AG04450 (cell line): ENCODE data around the gene KCNK10. TPM values are rescaled to one million over a fixed set of nuclear protein-coding genes. Genes with fewer than 3 reads are reported as not detected.

ENCODE experiments used
- CTCF ChIA-PET: fragments of 300-600, 350-600 bp; formaldehyde crosslinking; extraction: SDS; loops from one replicate; lab custom pipeline; 2022; ENCODE audit warnings: antibody characterized with exemption, inconsistent platforms; lab: Charles Lee
- POLR2A ChIA-PET: fragments of 350-600 bp; formaldehyde crosslinking; extraction: SDS; loops from one replicate; lab custom pipeline; 2021; ENCODE audit warnings: antibody characterized with exemption, inconsistent platforms; lab: Yijun Ruan, JAX
- DNase-seq: peaks from one replicate; pipeline ENCODE4 v3.0.0-alpha.2; 2011; ENCODE audit warnings: low read depth, low spot score
- H3K27ac ChIP-seq: one replicate; pipeline ENCODE4 v1.5.1; 2012; ENCODE audit warnings: low read depth, low read length, control low read depth
- H3K27me3 ChIP-seq: one replicate; pipeline ENCODE4 v1.6.0; 2012; ENCODE audit warnings: low read length; ENCODE audit not compliant: control insufficient read depth, insufficient read depth
- H3K4me3 ChIP-seq: 2 replicates; pipeline ENCODE4 v1.5.1; 2011; ENCODE audit warnings: mild to moderate bottlenecking, low read depth, low read length, control low read depth
- H3K9me3 ChIP-seq: 2 replicates; pipeline ENCODE4 v1.5.1; 2012; ENCODE audit warnings: low read length; ENCODE audit not compliant: control insufficient read depth, insufficient read depth
- CTCF ChIP-seq: IDR thresholded peaks from 2 replicates; pipeline ENCODE4 v1.5.1; 2011; ENCODE audit warnings: low read depth, low read length, control low read depth, inconsistent platforms
- polyA plus RNA-seq: library from polyadenylated mRNA; depleted of rRNA; stranded (reverse); fragments of >200 nt; gene quantifications from 2 replicates; pipeline ENCODE4 v1.2.3, GENCODE V29; 2011

The KCNK10 gene
- polyA plus RNA-seq, 1 experiment, result not detected

GRCh38 chr14:88359500-88359899 lies 36.4 kb upstream of the KCNK10 start:
- Histone ChIP-seq H3K4me3 (no peak overlapping the region), H3K9me3 (no peaks in the 10 kb centered on the region), H3K27ac (no peak overlapping the region), H3K27me3 (no peaks in the 10 kb centered on the region)
- DNase-seq, result no peak
- TF ChIP-seq CTCF, result no peak
- ChIA-PET CTCF (no interaction called here), POLR2A (no interaction called here)

DNA sequence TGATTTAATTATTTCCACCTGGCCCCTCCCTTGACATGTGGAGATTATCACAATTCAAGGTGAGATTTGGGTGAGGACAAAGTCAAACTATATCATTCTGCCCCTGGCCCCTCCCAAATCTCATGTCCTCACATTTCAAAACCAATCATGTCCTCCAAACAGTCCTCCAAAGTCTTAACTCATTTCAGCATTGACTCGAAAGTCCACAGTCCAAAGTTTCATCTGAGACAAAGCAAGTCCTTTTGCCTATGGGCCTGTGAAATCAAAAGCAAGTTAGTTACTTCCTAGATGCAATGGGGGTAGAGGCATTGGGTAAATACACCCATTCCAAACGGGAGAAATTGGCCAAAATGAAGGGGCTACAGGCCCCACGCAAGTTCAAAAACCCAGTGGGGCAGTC lies 31.3 kb upstream of the KCNK10 start:
- CTCF ChIA-PET, result interaction anchor here (1.3 kb wide), 1 partner anchor 9 kb away, joined by 3 read pairs; no protein-coding TSS in a partner anchor
- Histone ChIP-seq H3K27me3 (no peaks in the 10 kb centered on the region), H3K27ac (no peak overlapping the region), H3K9me3 (no peaks in the 10 kb centered on the region), H3K4me3 (no peak overlapping the region)
- no peak for TF ChIP-seq CTCF
- no peak for DNase-seq
- POLR2A ChIA-PET, result no interaction called here

GRCh38 chr14:88352698-88353097 lies 29.6 kb upstream of the KCNK10 start:
- Histone ChIP-seq H3K9me3 (no peaks in the 10 kb centered on the region), H3K4me3 (no peak overlapping the region), H3K27ac (no peak overlapping the region), H3K27me3 (no peaks in the 10 kb centered on the region)
- no peak for TF ChIP-seq CTCF
- ChIA-PET POLR2A (no interaction called here), CTCF (no interaction called here)
- DNase-seq, result no peak

- Histone ChIP-seq H3K4me3 (no peak overlapping the region), H3K9me3 (no peaks in the 10 kb centered on the region), H3K27ac (no peak overlapping the region), H3K27me3 (no peaks in the 10 kb centered on the region)
- no peak for TF ChIP-seq CTCF
- DNase-seq, result no peak
- POLR2A ChIA-PET, result no interaction called here
- CTCF ChIA-PET, result no interaction called here
These were observed 29.1 kb upstream of the KCNK10 start for GRCh38 chr14:88351966-88352691.

DNA sequence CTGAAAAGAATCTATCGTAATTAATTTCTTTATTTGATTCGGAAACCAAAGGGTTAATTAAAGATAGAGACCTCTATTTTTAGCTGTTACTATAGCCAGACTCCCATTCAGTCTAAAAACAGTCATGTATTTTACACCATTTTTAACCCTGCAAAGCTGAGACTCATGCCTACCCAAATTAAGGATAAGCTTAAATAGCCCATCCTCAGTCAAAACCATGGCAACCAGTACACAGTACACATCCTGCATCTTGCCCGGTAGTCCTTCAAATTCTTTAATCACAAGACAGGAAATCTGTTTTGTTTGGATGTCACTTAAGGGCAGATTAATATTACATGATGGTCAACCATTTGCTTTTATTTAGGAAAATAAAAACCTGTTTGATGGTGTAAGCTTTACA lies 25.5 kb upstream of the KCNK10 start:
- no peak overlapping the region for H3K27ac ChIP-seq
- TF ChIP-seq CTCF, result no peak
- ChIA-PET CTCF (no interaction called here), POLR2A (no interaction called here)
- no peak overlapping the region for H3K4me3 ChIP-seq
- no peaks in the 10 kb centered on the region for H3K27me3 ChIP-seq
- H3K9me3 ChIP-seq, result no peaks in the 10 kb centered on the region
- no peak for DNase-seq
